Measurements from ENCODE around the gene BATF3. TPM values are rescaled to one million over a fixed set of nuclear protein-coding genes. Genes with fewer than 3 reads are reported as not detected.

The BATF3 gene
- total RNA-seq, 4 donors from 2014 or later, result 1.2 to 1.6 (median 1.2) TPM

GRCh38 chr1:212647004-212647403 lies 52.6 kb downstream of the BATF3 start:
- TF ChIP-seq POLR2A (IDR thresholded peaks at IDR 0.05), result no peak
- no peak for TF ChIP-seq CTCF (IDR thresholded peaks at IDR 0.05)
- Histone ChIP-seq H3K4me1 (peaks cover 4 to 5% of the 10 kb centered on the region in 2 donors), H3K36me3 (no peaks in the 10 kb centered on the region), H3K9me3 (no peaks in the 10 kb centered on the region), H3K4me3 (replicated peaks in 1 of 3) (no peak overlapping the region), H3K27me3 (no peaks in the 10 kb centered on the region), H3K27ac (no peak overlapping the region)
- 91 to 92% methylated on average over 10 to 11 of the region's 11 CpGs for WGBS, 2 donors
- no peak for DNase-seq
- intact Hi-C loops (cut with DNase I), result no loop called here

GRCh38 chr1:212646588-212646987 lies 53.1 kb downstream of the BATF3 start:
- no peak for DNase-seq
- WGBS, 2 donors, result 89 to 94% methylated on average over 14 to 19 of the region's 19 CpGs

GRCh38 chr1:212645546-212646543 lies 53.8 kb downstream of the BATF3 start:
- H3K36me3 ChIP-seq, result no peaks in the 10 kb centered on the region
- 84 to 86% methylated on average over 13 of the region's 13 CpGs for WGBS, 2 donors
- H3K4me3 ChIP-seq (replicated peaks in 1 of 3), result no peak overlapping the region
- TF ChIP-seq CTCF (IDR thresholded peaks at IDR 0.05), result no peak
- TF ChIP-seq POLR2A (IDR thresholded peaks at IDR 0.05), result no peak
- peaks cover 4 to 5% of the 10 kb centered on the region in 2 donors for H3K4me1 ChIP-seq
- intact Hi-C loops (cut with DNase I), result no loop called here
- no peak for DNase-seq
- H3K27ac ChIP-seq, result no peak overlapping the region
- H3K9me3 ChIP-seq, result no peaks in the 10 kb centered on the region
- H3K27me3 ChIP-seq, result no peaks in the 10 kb centered on the region

More at GRCh38 chr1:212646588-212646987, 53.1 kb downstream of the BATF3 start:
- no peaks in the 10 kb centered on the region for H3K36me3 ChIP-seq
- no peak for TF ChIP-seq POLR2A (IDR thresholded peaks at IDR 0.05)
- no peak for TF ChIP-seq CTCF (IDR thresholded peaks at IDR 0.05)
- H3K9me3 ChIP-seq, result no peaks in the 10 kb centered on the region
- intact Hi-C loops (cut with DNase I), result no loop called here
- H3K4me1 ChIP-seq, result peaks cover 4 to 5% of the 10 kb centered on the region in 2 donors
- H3K27me3 ChIP-seq, result no peaks in the 10 kb centered on the region
- H3K4me3 ChIP-seq (replicated peaks in 1 of 3), result no peak overlapping the region
- H3K27ac ChIP-seq, result no peak overlapping the region

GRCh38 chr1:212644866-212645545 lies 54.6 kb downstream of the BATF3 start:
- H3K36me3 ChIP-seq, result no peaks in the 10 kb centered on the region
- no peak overlapping the region for H3K27ac ChIP-seq
- H3K4me1 ChIP-seq, result no peaks in the 10 kb centered on the region
- WGBS, 2 donors, result 90% methylated on average over 6 of the region's 6 CpGs
- TF ChIP-seq POLR2A (IDR thresholded peaks at IDR 0.05) (no peak), CTCF (IDR thresholded peaks at IDR 0.05) (no peak)
- H3K9me3 ChIP-seq, result no peaks in the 10 kb centered on the region
- intact Hi-C loops (cut with DNase I), result no loop called here
- DNase-seq, result no peak
- H3K27me3 ChIP-seq, result no peaks in the 10 kb centered on the region
- no peak overlapping the region for H3K4me3 ChIP-seq (replicated peaks in 1 of 3)

Data from thyroid gland (tissue), 4 donors.